ENCODE data around the gene GLP2R. TPM values are rescaled to one million over a fixed set of nuclear protein-coding genes. Genes with fewer than 3 reads are reported as not detected.

Gene GLP2R
- total and polyA plus RNA-seq, 2 of the 8 experiments (the other 6 are each of a cell fraction or from before 2014, with no cell fraction given), result not detected

- no peak for TF ChIP-seq RXRA (IDR thresholded peaks at IDR 0.05; ENCODE audit: insufficient read depth, low read depth, low read length)
- TF ChIP-seq RBBP5 (IDR thresholded peaks at IDR 0.05; ENCODE audit: borderline replicate concordance, low read depth, low read length), result no peak
- no peak for TF ChIP-seq TCF12 (IDR thresholded peaks at IDR 0.05; ENCODE audit: low read depth, low read length)
- no peak for TF ChIP-seq RFX5 (IDR thresholded peaks at IDR 0.05; ENCODE audit: borderline replicate concordance, low read depth, low read length)
- no peak for TF ChIP-seq PHF8 (conservative IDR thresholded peaks at IDR 0.05; ENCODE audit: low read depth, low read length)
These were observed 92.1 kb downstream of the GLP2R start (continued) for GRCh38 chr17:9917801-9918200.

Measured in H1 (cell line).